DMS 273 (cell line): ENCODE results near the gene FUOM.
"Not testable (repeated sequence)": the region's sequence is repeated elsewhere in the genome, so short reads cannot be mapped to it uniquely, and the experiment has no call there.

Experiments
- DNase-seq: peaks from one replicate; lab custom pipeline; 2025; ENCODE audit not compliant: unreplicated experiment; lab: John Stamatoyannopoulos, UW

Gene FUOM

GRCh38 chr10:133335246-133336117 lies 22.3 kb downstream of the FUOM start:
- DNase-seq, result peak; percentile 79

GRCh38 chr10:133334503-133335245 lies 23.1 kb downstream of the FUOM start:
- DNase-seq, result peak; percentile 49

GRCh38 chr10:133332936-133333699 lies 24.7 kb downstream of the FUOM start:
- no peak for DNase-seq

DNA sequence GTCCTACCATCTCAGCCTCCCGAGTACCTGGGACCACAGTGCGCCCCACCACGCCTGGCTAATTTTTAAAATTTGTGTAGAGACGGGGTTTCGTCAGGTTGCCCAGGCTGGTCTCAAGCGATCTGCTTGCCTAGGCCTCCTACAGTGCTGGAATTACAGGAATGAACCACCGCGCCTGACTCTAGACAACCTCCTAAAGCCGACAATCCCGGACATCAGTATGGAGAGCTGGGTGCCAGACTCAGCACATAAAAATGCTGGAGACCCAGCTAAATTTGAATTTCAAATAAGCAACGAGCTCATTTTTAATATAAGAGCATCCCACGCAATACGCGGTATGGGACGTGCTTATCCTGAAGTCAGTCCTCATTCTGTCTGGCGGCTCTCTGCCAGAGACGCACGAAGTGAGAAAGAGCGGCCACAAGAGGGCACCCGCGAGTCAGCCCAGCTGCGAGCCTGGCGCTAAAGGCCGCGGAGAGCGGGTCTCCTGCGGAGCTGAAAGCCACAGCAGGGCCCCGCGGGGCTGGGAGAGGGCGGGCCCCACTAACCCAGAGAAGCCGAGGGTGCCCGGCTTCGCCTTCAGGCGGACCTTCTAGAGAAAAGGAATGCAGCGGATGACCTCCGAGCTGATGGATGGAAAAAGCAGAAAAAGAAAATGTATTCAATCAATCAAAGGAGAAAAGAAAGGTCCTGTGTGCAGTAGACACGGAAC lies 28.2 kb downstream of the FUOM start:
- DNase-seq, result peak; percentile 91

DNA sequence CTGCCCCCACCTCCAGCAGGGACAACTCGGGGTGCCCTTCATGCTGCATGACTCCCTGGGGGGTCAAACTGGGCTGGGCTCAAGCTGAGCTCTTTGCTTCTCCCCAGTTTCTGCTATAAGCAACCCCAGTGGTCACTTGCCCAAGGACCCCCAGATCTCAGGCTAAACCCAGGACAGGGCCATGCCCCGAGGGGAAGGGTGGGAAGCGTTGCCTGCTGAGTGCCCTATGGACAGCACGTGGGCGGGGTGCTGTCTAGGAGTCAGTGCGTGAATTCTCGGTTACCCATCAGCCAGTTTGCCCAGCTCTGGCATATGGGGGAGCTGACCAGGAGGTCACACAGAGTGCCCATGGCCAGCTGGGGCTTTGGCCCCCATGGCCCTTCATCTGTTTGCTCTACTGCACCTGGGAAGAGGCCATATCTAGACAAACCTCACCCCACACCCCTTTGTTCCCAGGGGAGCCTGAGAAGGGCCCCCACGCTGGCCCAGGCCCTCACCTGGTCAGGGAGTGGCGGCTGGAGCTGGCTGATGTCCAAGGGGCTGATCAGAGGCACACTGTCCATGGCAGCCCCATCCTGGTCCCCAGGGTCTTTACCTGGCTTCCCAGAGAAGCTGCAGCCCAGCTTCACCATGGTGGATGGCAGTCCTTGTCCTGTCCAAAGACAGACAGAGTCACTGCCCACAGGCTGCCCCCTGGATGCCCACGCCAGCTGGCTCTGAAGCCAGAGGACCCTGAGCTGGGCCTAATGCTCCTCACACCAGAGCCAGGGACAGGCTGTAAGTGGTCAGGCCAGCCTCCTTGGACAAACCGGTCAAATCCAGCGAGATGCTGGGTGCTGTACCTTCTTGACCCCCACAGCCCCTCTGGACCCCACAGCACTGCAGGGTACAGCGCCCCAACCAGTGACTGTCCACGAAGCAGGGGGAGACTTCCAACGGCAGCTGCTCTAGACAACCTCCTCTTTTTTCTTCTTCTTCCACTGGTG lies 29.2 kb downstream of the FUOM start:
- DNase-seq, result no peak

- no peak for DNase-seq
Measured at GRCh38 chr10:133327651-133328357, 30.0 kb downstream of the FUOM start.

GRCh38 chr10:133326745-133327650 lies 30.8 kb downstream of the FUOM start:
- no peak for DNase-seq

GRCh38 chr10:133326223-133326551 lies 31.6 kb downstream of the FUOM start:
- DNase-seq, result no peak

DNA sequence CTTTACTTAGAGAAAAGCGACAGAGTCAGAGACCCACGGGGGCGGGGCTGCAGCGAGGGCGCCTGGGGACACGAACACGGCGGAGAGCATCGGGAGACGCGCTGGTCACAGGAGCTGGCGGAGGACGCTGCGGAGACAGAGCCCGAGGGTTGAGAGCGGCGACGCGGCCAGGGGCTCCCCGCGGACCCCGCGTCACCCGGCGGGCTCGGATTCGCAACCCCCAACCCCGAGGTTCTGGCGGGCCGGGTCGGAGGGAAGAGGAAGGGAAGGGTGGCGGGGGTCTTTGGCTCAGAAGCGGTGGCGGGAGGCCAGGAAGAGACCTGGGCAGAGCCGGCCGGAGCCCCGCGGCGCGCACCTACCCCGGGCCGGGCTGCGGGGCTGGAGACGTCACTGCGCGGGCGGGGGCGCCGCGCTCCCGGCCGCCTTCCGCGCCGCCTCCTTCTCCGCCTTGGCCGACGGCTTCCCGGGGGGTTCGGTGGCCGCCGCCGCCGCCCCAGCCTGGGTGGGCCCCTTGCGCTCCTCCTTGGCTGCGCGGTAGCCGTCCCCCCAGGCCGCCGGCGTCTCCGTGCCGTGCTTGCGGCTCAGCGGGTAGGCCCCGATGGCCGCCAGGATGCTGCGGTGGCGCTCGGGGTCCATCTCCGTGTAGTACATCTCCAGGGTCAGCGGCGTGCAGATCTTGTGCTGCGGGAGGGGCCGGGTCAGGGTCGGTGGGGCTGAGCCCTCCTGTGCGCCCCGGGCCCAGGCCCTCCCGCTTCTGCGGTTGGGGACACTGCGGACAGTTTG lies 32.2 kb downstream of the FUOM start:
- no peak for DNase-seq

DNA sequence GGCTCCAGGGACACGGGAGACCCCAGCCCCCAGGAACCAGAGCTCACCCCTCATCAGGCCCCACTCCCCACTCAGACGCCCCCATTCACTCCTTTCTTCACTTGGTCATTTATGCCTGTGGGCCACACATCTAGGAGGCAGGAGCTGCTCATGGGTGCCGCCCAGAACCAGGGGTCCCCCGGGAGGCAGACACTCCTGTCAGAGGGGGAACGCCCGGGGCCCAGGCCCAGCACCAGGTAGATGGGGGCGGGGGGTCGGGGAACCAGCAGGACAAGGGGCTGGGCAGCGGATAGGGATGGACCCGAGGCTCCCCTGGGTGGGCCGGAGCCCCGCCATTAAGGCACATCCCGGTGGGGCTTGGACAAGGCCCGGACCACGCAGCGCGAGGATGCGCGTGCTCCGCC lies 33.0 kb downstream of the FUOM start:
- no peak for DNase-seq

- DNase-seq, result peak; percentile 60
Measured at GRCh38 chr10:133324198-133324792, 33.5 kb downstream of the FUOM start.

DNA sequence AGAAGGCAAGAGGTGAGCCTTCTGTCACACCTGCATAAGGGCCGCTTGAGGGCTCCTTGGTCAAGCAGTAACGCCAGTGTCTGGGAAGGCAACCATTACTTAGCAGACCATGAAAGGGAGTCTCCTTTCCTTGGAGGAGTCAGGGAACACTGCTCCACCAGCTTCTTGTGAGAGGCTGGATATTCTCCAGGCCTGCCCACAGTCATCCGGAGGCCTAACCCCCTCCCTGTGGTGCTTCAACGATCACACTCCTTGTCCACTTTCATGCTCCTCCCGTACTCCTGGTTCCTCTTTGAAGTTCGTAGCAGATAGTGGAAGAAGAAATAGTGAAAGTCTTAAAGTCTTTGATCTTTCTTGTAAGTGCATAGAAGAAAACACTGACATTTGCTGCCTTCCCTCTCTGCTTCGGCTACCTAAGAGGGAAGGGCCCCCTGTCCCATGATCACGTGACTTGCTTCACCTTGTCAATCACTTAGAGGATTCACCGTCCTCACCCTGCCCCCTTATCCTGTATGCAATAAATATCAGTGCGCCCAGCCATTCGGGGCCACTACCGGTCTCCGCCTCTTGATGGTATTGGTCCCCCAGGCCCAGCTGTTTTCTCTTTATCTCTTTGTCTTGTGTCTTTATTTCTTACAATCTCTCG lies 35.6 kb downstream of the FUOM start:
- DNase-seq, result not testable (repeated sequence)

DNA sequence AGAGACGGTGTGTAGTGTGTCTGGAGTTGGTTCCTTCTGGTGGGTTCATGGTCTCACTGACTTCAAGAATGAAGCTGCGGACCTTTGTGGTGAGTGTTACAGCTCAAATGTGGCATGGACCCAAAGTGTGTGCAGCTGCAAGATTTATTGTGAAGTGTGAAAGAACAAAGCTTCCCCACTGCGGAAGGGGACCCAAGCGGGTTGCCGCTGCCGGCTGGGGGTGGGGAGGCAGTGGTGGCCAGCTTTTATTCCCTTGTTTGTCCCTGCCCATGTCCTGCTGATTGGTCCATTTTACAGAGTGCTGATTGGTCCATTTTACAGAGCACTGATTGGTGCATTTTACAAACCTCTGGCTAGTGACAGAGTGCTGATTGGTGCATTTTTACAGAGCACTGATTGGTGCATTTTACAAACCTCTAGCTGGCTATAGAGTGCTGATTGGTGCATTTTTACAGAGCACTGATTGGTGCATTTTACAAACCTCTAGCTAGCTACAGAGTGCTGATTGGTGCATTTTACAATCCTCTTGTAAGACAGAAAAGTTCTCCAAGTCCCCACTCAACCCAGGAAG lies 36.9 kb downstream of the FUOM start:
- DNase-seq, result peak; percentile 17

DNA sequence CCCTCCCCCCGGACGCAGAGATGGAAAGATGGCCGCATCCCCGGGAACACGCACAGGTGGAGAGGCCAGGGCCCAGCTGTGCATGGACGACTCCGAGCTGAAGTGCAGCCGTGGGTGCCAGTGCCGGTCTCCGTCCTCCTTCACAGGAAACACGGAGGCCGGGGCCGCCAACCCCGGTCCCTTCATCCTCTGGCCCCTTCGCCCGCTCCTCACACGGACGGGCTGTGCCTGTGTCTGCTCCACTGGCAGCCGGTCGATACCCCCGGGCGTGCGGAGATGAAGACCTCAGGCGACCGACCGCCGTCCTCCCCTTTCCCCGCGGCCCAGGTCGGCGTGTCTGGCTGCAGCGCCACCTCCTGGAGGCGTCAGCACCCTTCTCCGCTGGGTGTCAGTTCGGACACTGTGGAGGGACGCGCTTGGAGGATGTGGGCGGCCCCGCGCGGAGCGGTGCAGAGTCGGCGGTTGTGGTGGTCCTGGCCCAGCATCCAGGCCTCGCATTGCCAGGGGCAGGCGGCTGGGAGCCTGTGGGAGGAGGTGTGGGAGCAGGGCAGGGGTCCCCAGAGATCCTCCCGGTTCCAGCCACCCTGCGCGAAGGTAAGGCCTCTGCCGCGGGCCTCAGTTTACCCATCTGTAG lies 39.2 kb downstream of the FUOM start:
- peak; percentile 82 for DNase-seq

GRCh38 chr10:133316732-133317131 lies 41.1 kb downstream of the FUOM start:
- no peak for DNase-seq

- no peak for DNase-seq
Measured at GRCh38 chr10:133316266-133316665, 41.6 kb downstream of the FUOM start.
